GM12874 (cell line): ENCODE results near the gene ADGRB3.

ENCODE experiments used
- CTCF ChIP-seq: IDR thresholded peaks from 2 replicates; pipeline ENCODE4 v1.5.1; 2011; ENCODE audit warnings: low read depth, mild to moderate bottlenecking, control low read depth, low read length, moderate library complexity; ENCODE audit not compliant: insufficient read depth

ADGRB3 gene

DNA sequence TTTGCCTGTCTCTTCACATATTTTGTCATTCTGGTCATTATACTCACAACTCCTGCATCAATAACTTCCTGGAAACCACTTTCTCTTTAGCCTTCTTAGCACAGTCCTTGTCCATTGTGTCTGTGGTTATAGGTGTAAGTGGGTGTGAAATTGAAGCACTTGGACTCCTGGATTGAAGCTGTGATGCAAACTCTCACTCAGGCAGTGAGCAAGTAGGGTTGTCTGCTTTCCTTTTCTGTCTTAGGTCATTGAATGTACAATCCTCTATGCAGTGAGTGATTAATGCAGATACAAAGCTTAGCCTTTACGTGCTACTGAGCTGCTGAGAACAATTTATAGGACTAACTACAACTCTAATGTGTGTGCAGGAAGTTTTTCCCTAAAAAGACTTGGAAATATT is 54.8 kb downstream of the ADGRB3 start:
- no peak for TF ChIP-seq CTCF

- no peak for TF ChIP-seq CTCF
Measured at GRCh38 chr6:68691120-68691519, 56.0 kb downstream of the ADGRB3 start.

GRCh38 chr6:68693271-68693670 is 58.2 kb downstream of the ADGRB3 start:
- no peak for TF ChIP-seq CTCF

DNA sequence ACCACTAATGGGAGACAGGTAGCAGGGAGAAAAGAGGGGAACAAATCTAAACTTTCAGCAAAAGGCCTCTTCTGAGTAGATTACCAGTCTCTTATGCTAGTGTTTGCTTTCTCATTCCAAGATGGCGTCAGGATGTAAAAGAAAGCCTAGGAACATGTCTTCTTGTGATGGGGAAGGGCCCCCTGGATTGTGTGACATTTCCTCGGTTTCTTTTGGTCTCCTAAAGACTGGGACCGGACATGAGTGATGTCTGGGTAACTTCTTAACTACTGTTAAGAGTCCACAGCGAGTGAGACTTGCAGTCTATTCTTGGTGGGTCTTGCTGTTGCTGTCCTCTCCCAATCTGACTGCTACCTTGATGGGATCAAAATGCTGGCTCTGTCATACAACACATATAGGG is 60.3 kb downstream of the ADGRB3 start:
- no peak for TF ChIP-seq CTCF

GRCh38 chr6:68695838-68696237 is 60.8 kb downstream of the ADGRB3 start:
- TF ChIP-seq CTCF, result no peak

DNA sequence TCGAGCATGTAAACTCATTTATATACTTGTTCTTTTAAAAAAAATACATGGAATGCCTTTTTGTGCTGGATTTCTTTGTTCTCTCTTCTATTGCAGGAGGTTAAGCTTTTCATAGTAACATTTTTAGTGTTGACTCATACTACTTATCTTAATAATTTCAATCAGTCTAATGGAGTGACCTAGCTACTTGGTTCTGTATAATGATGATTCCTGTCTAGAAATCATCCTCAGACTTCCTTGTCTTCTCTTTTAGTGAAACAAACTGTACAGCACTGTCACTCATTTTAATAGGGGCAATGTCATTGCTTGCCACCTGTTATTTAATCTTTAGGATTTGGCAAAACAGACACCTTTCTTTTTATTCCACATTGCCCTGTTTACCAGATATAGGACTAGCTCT is 62.3 kb downstream of the ADGRB3 start:
- no peak for TF ChIP-seq CTCF

- TF ChIP-seq CTCF, result no peak
Measured at GRCh38 chr6:68701159-68701558, 66.1 kb downstream of the ADGRB3 start.

DNA sequence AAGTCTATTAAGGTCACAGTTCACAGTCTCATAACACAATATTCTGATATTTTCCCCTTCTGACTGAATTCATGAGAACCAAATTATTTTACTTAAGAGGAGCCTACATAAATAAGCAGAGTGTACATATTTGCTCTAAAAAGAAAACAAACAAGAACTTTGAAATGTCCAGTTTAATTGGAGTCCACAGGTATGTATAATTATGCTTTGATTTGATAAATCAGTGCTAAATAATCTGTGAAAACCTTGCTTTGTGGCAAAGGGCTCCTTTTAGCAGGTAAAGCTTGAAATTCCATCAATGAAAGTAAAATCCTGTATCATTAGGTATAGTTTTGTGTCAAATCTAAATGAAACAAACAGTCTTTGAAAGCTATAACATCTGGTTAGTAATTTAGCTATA is 69.4 kb downstream of the ADGRB3 start:
- no peak for TF ChIP-seq CTCF
